Transverse colon (tissue), 4 donors: Measurements from ENCODE around the gene FGD3.
"Not testable (repeated sequence)": the region's sequence is repeated elsewhere in the genome, so short reads cannot be mapped to it uniquely, and the experiment has no call there.

Experiments used
- CTCF ChIP-seq, 5 experiments: fragments of 200-600 bp in 3 of 5; fragments of 450-650 bp in 2 of 5; sonication (generic) in 3 of 5; IDR thresholded peaks; 1 replicate in 2 of 5; 2 replicates in 3 of 5; pipeline ENCODE4 v1.5.1; 2016 to 2017; ENCODE audit warnings: antibody characterized with exemption in 5 of 5, inconsistent platforms in 3 of 5, mild to moderate bottlenecking in 2 of 5, moderate library complexity in 1 of 5
- POLR2A ChIP-seq: fragments of 450-650 bp; IDR thresholded peaks from one replicate; pipeline ENCODE4 v1.6.1; 2016; ENCODE audit warnings: antibody characterized with exemption, mild to moderate bottlenecking, moderate library complexity
- POLR2AphosphoS5 ChIP-seq, 3 donors: sonication (generic); formaldehyde crosslinking; IDR thresholded peaks; one replicate each; pipeline ENCODE4 v1.6.1; 2016; ENCODE audit warnings: antibody characterized with exemption in 3 of 3

GRCh38 chr9:92905137-92905536, 42.2 kb upstream of the FGD3 start:
- TF ChIP-seq CTCF (IDR thresholded peaks at IDR 0.05); POLR2A; POLR2AphosphoS5 (IDR thresholded peaks at IDR 0.05): not testable (repeated sequence)
